ENCODE data around the gene GPR68.

DNA sequence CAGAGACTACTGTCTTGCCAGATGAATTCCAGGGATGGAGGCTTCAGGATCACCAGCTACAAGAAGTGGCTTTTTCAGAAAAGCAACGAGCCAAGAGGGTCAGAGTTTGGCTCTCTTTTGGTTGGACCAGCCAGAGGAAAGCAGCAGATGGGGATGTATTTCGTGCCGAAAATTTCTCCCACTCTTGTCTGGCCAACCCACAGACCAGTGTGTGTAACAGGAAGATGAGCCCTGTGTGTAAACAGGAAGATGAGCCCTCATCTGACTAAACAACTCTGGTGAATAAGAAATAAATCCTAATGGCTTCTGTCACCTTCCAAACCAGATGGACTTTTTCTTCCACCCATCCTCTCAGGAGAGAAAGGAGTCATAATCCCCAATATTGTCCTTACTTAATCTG lies 13.1 kb downstream of the GPR68 start:
- TF ChIP-seq, protein P1, sequence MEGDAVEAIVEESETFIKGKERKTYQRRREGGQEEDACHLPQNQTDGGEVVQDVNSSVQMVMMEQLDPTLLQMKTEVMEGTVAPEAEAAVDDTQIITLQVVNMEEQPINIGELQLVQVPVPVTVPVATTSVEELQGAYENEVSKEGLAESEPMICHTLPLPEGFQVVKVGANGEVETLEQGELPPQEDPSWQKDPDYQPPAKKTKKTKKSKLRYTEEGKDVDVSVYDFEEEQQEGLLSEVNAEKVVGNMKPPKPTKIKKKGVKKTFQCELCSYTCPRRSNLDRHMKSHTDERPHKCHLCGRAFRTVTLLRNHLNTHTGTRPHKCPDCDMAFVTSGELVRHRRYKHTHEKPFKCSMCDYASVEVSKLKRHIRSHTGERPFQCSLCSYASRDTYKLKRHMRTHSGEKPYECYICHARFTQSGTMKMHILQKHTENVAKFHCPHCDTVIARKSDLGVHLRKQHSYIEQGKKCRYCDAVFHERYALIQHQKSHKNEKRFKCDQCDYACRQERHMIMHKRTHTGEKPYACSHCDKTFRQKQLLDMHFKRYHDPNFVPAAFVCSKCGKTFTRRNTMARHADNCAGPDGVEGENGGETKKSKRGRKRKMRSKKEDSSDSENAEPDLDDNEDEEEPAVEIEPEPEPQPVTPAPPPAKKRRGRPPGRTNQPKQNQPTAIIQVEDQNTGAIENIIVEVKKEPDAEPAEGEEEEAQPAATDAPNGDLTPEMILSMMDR (IDR thresholded peaks at IDR 0.05) = no peak
- no peak for TF ChIP-seq EP300 (IDR thresholded peaks at IDR 0.05)
- TF ChIP-seq POLR2A (IDR thresholded peaks at IDR 0.05) = no peak
- no peak for TF ChIP-seq POLR2AphosphoS5 (IDR thresholded peaks at IDR 0.05)

Measured in suprapubic skin (tissue), 4 donors.